Activated naive CD4-positive, alpha-beta T cell treated with anti-CD3 and anti-CD28 coated beads, Interleukin-2, amount 50 U/mL, for 72 hours (primary cell): Measurements from ENCODE around the gene HLCS. TPM values are rescaled to one million over a fixed set of nuclear protein-coding genes. Genes with fewer than 3 reads are reported as not detected.
A peak's percentile ranks its signal among the peaks of the same experiment; 100 is the strongest.

Experiments used
- ATAC-seq, 2 donors: fragments of 150-1000 bp; cut with Tn5 transposase; 2 replicates each; pipeline ENCODE4 v1.10.0; 2021; ENCODE audit warnings: mild to moderate bottlenecking in 2 of 2, moderate library complexity in 2 of 2
- DNase-seq, 2 donors: peaks; one replicate each; pipeline ENCODE4 v3.0.0; 2021 to 2022; ENCODE audit warnings: low spot score in 2 of 2
- H3K27ac Mint-ChIP-seq, 2 donors: one replicate each; pipeline ENCODE4 v1.8.0; 2022; ENCODE audit warnings: mild to moderate bottlenecking in 2 of 2, mixed read lengths in 2 of 2
- H3K36me3 Mint-ChIP-seq, 2 donors: one replicate each; pipeline ENCODE4 v1.8.0; 2022; ENCODE audit warnings: mixed read lengths in 2 of 2
- H3K9me3 Mint-ChIP-seq, 2 donors: one replicate each; pipeline ENCODE4 v1.8.0; 2022; ENCODE audit warnings: mixed read lengths in 2 of 2
- total RNA-seq, 2 donors: library from RNA; stranded (reverse); gene quantifications; one replicate each; pipeline ENCODE4 v1.2.3, GENCODE V29; 2022

The HLCS gene
- total RNA-seq, 2 donors from 2014 or later, result 11.1 to 13.0 TPM

DNA sequence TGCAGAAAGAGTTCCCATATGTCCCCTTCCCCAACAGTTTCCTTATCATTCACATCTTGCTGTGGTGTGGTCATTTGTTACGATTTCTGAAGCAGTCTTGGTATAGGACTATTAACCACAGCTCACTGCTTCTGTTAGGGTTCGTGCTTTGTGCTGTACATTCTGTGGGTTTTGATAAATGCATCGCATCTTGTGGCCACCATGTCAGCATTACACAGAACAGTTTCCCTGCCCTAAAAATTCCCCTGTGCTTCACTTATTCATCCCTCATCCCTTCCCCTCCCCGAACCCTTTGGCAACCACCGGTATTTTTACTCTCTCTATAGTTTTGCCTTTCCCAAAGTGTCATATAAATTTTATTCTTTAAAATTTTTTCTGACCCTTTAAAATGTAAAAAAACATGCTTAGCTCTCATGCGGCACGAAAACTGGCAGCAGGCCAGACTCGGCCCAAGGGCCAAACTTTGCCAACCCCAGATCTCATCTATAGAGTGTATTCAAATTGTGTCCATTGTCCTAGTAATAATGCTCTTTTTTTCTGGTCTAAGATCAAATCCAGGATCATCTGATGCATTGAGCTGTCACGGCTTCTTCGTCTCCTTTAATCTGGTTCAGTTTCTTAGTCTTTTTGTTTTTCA lies 189.4 kb downstream of the HLCS start:
- no peak for ATAC-seq
- no peaks in the 10 kb centered on the region for H3K9me3 Mint-ChIP-seq
- no peak overlapping the region for H3K27ac Mint-ChIP-seq
- no peak for DNase-seq
- H3K36me3 Mint-ChIP-seq, result no peaks in the 10 kb centered on the region

DNA sequence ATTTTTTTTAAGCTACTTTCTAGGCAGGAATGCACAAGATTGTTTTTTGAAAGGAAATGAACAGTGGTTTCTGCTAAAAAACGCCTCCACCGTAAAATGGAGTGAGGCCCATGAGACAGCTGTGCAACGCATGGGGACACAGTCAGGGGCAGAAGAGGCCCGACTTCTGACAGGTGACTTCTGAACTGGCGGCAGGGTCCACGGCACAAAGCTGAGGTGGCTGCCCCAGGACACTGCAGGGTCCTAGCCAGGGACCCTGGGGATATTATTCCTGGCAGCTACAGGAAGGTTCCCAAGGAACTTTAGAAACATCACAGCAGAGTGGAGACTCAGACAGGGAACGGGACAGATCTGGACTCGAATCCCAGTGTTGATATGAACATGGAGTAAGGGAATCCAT lies 192.5 kb downstream of the HLCS start:
- Mint-ChIP-seq H3K9me3 (no peaks in the 10 kb centered on the region), H3K27ac (no peak overlapping the region), H3K36me3 (no peaks in the 10 kb centered on the region)
- ATAC-seq (no peak), DNase-seq (no peak)

DNA sequence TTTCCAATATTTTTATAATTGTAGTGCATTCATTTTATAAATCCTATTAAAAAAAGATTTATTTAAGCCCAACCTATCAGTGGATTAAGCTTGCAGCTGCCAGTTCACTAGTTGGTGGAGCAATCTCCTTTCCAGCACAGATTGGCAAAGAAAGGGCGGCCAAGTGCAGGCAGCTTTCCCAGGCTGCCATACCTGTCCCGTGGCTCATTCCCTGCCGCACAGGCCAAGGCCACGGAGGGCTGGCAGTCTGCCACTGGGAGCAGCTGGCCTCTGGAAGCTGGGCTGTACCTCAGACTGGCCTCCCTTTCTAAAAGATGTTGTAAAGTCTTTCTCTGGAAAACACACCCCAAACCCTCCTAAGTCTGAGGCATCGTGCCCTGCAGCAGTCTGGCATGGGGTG lies 193.4 kb downstream of the HLCS start:
- no peaks in the 10 kb centered on the region for H3K9me3 Mint-ChIP-seq
- ATAC-seq (no peak), DNase-seq (no peak)
- H3K27ac Mint-ChIP-seq, result no peak overlapping the region
- H3K36me3 Mint-ChIP-seq, result no peaks in the 10 kb centered on the region

DNA sequence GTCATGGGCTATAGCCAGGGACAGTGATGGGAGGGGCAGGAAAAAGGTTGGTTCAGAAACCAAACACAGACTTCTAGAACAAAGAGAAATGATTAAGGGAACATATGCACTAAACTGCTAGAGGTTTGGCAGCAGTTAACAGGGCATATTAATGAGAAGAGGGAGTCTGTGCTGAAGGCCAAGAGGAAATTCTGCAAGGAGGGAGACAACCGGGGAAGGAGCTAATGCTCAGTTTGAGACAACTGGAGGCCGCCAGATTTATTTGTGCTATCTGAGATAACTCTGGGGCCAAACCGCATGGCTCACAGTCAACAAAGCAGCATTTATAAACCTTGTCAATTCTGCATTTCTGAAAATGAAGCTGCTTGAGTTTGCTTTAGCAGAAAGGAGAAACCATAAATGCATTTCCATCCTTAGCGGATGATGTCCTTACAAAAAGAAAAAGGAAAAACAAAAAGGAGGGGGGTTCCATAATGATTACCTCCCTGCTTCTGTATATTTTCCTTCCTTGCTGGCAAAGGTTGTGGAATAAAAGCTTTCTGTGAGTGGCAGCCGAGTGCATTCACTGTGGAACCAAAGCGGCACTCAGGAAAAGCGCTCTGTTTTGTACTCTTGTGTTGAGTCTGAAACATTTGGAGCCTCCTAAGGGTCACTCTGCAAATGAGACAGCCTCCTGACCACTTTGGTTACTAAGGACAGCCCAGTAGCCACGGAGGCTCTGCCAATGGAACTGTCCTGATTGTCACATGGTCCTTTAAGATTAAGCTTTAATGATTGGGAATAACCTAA lies 197.2 kb downstream of the HLCS start:
- Mint-ChIP-seq H3K27ac (no peak overlapping the region), H3K9me3 (no peaks in the 10 kb centered on the region), H3K36me3 (no peaks in the 10 kb centered on the region)
- ATAC-seq (no peak), DNase-seq (no peak)

DNA sequence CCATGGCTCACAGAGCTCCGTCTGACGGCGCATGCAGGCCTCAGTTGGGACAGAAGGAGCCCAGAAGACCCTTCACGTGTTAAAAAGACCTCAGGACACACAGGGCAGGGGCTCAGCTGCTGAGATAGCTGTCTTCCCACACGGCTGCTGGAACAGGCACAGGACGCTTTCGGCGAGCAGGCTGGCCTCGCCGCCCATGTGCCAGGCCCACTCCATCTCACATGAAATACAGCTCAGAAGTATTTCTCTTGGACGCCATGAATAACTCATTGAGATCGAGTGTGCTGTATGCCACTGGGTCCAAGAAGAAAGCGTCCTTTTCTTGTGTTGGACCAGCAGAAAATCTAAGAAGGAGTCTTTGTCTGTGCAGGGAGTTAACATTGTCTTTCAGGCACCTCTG lies 198.0 kb downstream of the HLCS start:
- no peaks in the 10 kb centered on the region for H3K36me3 Mint-ChIP-seq
- H3K27ac Mint-ChIP-seq, result no peak overlapping the region
- DNase-seq (no peak), ATAC-seq (no peak)
- H3K9me3 Mint-ChIP-seq, result no peaks in the 10 kb centered on the region

GRCh38 chr21:36767096-36767495 lies 199.4 kb downstream of the HLCS start:
- no peaks in the 10 kb centered on the region for H3K36me3 Mint-ChIP-seq
- H3K9me3 Mint-ChIP-seq, result no peaks in the 10 kb centered on the region
- no peak overlapping the region for H3K27ac Mint-ChIP-seq
- ATAC-seq, result no peak
- DNase-seq, result no peak

- no peak overlapping the region for H3K27ac Mint-ChIP-seq
- DNase-seq, result no peak
- H3K36me3 Mint-ChIP-seq, result no peaks in the 10 kb centered on the region
- H3K9me3 Mint-ChIP-seq, result no peaks in the 10 kb centered on the region
- no peak for ATAC-seq
These were observed 200.0 kb downstream of the HLCS start for GRCh38 chr21:36766511-36766910.

DNA sequence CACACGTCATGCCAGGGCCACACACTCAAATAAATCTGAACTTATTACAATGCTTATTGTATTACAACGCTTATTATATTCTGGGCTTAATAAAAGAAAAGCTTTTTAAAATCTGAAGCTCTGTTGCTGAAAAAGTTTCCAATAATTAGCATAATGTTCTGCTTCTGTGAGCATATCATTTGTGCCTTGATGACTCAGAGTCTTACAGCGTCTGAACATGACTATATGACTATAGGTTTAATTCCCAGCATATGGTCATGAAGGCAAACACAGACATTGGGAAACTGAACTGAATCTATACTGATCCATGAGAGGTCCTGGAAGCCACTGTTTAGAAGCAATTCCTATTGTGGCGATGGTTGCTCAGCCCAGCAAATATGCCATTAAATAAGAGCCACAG lies 201.2 kb downstream of the HLCS start:
- Mint-ChIP-seq H3K9me3 (no peaks in the 10 kb centered on the region), H3K36me3 (no peaks in the 10 kb centered on the region), H3K27ac (no peak overlapping the region)
- ATAC-seq, result no peak
- no peak for DNase-seq

DNA sequence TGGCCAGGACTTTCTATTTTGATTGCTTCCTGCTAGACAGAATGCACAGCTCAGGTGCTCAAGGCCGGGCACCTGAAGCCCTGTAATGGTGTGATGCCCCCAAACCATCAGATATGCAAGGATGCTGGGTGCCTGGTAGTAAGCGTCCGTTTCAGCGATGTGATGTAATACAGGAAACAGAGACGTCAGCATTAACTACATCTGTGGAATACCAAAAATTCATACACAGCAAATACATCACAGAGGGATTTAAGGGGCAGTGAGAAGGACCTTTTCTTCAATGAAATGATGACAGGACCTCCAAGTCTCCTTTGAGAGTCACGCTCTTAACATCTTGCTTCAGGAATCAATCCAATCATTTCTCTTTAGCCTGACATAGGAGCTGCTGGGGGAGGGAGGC lies 203.2 kb downstream of the HLCS start:
- H3K9me3 Mint-ChIP-seq, result no peaks in the 10 kb centered on the region

DNA sequence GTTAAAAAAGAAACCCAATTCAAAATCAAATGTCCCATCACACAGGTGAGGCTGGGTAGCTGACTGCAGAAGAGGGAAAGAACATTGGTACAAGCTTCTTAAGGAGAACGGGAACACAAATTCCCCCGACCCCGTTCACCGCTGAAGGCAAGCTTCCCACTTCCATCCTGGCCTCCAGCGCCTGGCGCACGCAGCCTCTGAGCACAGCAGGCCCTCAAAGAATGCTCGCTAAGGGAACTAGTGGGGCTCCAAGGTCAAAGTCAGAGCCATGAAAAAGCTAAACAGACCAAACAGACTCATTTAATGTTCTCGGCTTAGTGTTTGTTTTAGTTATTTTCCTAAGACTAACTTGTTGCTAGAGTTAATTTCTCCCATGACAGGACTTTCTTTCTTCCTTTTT lies 203.8 kb downstream of the HLCS start:
- Mint-ChIP-seq H3K27ac (no peak overlapping the region), H3K36me3 (no peaks in the 10 kb centered on the region), H3K9me3 (no peaks in the 10 kb centered on the region)
- no peak for ATAC-seq
- DNase-seq, result no peak

More for the DNA sequence above, 203.2 kb downstream of the HLCS start:
- Mint-ChIP-seq H3K27ac (no peak overlapping the region), H3K36me3 (no peaks in the 10 kb centered on the region)
- ATAC-seq (no peak), DNase-seq (no peak)

GRCh38 chr21:36761685-36762084 lies 204.8 kb downstream of the HLCS start:
- H3K36me3 Mint-ChIP-seq, result no peaks in the 10 kb centered on the region
- DNase-seq, result no peak
- ATAC-seq, result no peak
- H3K9me3 Mint-ChIP-seq, result no peaks in the 10 kb centered on the region
- H3K27ac Mint-ChIP-seq, result peak overlapping the region in 1 of 2 donors; percentile 14

- H3K9me3 Mint-ChIP-seq, result no peaks in the 10 kb centered on the region
- H3K27ac Mint-ChIP-seq, result no peak overlapping the region
- DNase-seq, result no peak
- H3K36me3 Mint-ChIP-seq, result no peaks in the 10 kb centered on the region
- no peak for ATAC-seq
These were observed 207.0 kb downstream of the HLCS start for GRCh38 chr21:36759348-36760083.

DNA sequence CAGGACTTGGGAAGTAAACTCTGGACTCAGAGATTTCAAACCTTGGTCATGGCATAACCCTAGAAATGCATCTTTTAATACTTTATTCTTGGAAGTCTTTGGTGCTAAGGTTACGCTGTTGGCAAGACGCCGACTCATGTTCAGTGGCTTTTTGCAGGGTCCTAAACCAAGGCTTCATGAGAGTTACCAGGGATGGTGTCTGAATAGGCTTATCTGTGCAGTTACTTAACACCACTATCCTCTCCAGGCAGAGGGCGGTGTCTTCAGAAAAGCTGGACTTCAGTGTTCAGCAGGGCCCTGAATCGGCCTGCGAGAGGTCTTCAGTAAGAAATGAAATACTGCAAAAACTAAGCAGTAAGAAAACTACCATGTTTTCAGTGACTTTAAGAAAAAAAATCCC lies 209.3 kb downstream of the HLCS start:
- ATAC-seq, result no peak
- no peaks in the 10 kb centered on the region for H3K9me3 Mint-ChIP-seq
- H3K27ac Mint-ChIP-seq, result no peak overlapping the region
- peaks cover 0 to 10% of the 10 kb centered on the region in 2 donors for H3K36me3 Mint-ChIP-seq
- no peak for DNase-seq

- H3K27ac Mint-ChIP-seq, result no peak overlapping the region
- no peak for DNase-seq
- no peak for ATAC-seq
- H3K9me3 Mint-ChIP-seq, result no peaks in the 10 kb centered on the region
- H3K36me3 Mint-ChIP-seq, result peaks cover 0 to 10% of the 10 kb centered on the region in 2 donors
These were observed 209.9 kb downstream of the HLCS start for GRCh38 chr21:36756527-36756926.

GRCh38 chr21:36754241-36754898 lies 212.1 kb downstream of the HLCS start:
- no peak for DNase-seq
- Mint-ChIP-seq H3K27ac (no peak overlapping the region), H3K36me3 (peaks cover 0 to 10% of the 10 kb centered on the region in 2 donors), H3K9me3 (no peaks in the 10 kb centered on the region)
- no peak for ATAC-seq

GRCh38 chr21:36753556-36753955 lies 212.9 kb downstream of the HLCS start:
- DNase-seq (no peak), ATAC-seq (no peak)
- peaks cover 0 to 12% of the 10 kb centered on the region in 2 donors for H3K36me3 Mint-ChIP-seq
- no peaks in the 10 kb centered on the region for H3K9me3 Mint-ChIP-seq
- H3K27ac Mint-ChIP-seq, result no peak overlapping the region

DNA sequence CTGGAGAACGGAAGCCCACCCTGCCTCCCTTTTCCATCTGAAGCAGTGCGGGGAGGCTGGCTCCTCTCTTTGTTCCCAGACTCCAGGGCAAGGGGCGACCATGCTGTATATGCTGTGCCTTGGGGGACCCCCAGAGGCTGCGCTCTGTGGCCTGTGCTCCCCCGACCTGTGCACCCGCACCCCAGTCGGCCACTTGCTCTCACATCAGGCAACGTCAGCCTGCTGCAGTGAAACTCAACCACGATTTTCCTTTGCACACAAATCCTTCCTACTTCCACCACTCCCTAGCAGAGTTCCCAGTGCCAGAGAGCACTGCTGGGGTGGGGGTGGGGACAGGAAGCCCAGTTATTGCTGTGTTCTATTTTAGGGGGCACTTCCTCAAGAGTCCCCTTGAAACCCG lies 215.1 kb downstream of the HLCS start:
- no peaks in the 10 kb centered on the region for H3K9me3 Mint-ChIP-seq
- H3K36me3 Mint-ChIP-seq, result peaks cover 0 to 24% of the 10 kb centered on the region in 2 donors
- DNase-seq, result no peak
- no peak for ATAC-seq
- H3K27ac Mint-ChIP-seq, result no peak overlapping the region
